ENCODE measurements around the gene TSBP1.

DNA sequence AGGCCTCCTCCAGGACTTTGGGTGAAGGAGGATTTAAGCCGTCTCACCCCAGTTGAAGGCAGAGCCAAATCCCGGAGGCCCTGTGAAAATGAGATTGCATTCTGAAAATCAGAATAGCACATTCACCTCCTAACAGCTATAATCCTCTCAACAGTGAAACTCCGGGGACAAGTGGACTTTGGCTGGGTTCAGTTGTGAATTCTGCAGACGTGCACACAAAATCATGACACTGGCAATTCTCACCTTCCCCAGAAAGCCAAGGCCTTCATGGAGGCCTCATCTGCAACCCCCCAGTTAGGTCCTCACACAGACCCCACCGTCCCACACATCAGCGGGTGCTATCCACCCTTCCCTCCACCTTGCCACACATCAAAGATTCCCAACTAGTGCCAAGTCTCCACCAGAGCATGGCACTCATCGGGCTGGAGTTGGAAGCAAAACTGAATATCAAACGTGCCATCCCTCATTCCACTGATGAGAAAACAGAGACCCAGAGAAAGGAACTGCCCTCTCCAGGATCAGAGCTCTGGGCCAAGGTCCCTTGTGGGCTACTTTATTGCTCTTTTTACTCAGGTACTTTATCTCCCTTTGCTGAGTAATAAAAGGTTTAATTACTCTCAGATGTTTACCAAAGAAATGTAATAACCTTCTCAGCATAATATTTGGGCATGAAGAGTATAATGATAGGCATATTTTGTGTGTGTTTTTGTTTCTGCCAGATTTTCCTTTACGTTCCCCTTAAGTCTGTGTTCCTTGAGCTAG lies 40.0 kb upstream of the TSBP1 start:
- TF ChIP-seq, protein P1, sequence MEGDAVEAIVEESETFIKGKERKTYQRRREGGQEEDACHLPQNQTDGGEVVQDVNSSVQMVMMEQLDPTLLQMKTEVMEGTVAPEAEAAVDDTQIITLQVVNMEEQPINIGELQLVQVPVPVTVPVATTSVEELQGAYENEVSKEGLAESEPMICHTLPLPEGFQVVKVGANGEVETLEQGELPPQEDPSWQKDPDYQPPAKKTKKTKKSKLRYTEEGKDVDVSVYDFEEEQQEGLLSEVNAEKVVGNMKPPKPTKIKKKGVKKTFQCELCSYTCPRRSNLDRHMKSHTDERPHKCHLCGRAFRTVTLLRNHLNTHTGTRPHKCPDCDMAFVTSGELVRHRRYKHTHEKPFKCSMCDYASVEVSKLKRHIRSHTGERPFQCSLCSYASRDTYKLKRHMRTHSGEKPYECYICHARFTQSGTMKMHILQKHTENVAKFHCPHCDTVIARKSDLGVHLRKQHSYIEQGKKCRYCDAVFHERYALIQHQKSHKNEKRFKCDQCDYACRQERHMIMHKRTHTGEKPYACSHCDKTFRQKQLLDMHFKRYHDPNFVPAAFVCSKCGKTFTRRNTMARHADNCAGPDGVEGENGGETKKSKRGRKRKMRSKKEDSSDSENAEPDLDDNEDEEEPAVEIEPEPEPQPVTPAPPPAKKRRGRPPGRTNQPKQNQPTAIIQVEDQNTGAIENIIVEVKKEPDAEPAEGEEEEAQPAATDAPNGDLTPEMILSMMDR (IDR thresholded peaks at IDR 0.05) = no peak
- TF ChIP-seq POLR2AphosphoS5 (IDR thresholded peaks at IDR 0.05) = no peak
